ENCODE data around the gene MCOLN2.
A peak's percentile ranks its signal among the peaks of the same experiment; 100 is the strongest.

MCOLN2 gene

DNA sequence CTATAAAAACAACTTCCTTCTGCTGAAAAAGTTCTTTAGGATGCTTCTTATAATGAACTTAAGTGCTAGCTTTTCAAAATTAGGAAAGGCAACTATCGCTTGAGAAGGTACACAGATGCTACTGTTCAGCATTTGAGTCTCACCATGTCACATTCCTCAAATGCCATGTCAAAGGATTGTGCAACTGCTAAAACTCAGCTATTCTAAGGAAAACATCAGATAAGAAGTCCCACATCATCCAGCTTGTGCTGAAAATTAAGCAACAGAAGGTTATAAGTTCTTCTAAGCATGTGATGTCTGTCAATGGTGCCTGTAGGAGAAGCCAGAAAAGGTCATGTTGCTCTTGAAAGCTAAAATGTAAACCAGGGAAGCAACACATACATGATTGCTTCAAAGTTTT, 36.5 kb downstream of the MCOLN2 start:
- H3K4me3 ChIP-seq (ENCODE audit: control insufficient read depth, low read depth, low read length) = no peak overlapping the region
- TF ChIP-seq, protein P1, sequence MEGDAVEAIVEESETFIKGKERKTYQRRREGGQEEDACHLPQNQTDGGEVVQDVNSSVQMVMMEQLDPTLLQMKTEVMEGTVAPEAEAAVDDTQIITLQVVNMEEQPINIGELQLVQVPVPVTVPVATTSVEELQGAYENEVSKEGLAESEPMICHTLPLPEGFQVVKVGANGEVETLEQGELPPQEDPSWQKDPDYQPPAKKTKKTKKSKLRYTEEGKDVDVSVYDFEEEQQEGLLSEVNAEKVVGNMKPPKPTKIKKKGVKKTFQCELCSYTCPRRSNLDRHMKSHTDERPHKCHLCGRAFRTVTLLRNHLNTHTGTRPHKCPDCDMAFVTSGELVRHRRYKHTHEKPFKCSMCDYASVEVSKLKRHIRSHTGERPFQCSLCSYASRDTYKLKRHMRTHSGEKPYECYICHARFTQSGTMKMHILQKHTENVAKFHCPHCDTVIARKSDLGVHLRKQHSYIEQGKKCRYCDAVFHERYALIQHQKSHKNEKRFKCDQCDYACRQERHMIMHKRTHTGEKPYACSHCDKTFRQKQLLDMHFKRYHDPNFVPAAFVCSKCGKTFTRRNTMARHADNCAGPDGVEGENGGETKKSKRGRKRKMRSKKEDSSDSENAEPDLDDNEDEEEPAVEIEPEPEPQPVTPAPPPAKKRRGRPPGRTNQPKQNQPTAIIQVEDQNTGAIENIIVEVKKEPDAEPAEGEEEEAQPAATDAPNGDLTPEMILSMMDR (conservative IDR thresholded peaks at IDR 0.05; ENCODE audit: control insufficient read depth, insufficient read depth, low read depth, low read length) = no peak
- DNase-seq (ENCODE audit: low read depth) = peak; percentile 46

DNA sequence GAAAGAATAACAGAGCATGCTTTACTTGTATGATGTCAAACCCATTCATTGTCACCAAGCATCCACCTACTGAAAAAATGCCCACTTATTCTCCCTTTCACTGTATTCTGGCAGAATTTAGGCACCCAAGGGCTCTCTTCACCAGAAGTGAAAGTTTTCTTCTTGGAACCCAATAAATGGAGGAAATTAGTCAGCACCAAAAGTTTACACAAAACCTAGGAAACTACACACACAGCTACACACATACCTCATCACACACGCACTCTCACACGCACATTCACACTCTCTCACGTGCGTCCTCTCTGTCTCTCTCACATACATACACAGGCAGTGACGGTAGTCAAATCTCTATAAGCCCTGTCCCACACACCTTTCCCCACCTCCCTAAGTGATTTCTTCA, 37.6 kb downstream of the MCOLN2 start:
- no peak overlapping the region for H3K4me3 ChIP-seq (ENCODE audit: control insufficient read depth, low read depth, low read length)
- DNase-seq (ENCODE audit: low read depth) = no peak
- TF ChIP-seq, protein P1 (conservative IDR thresholded peaks at IDR 0.05; ENCODE audit: control insufficient read depth, insufficient read depth, low read depth, low read length) = no peak

DNA sequence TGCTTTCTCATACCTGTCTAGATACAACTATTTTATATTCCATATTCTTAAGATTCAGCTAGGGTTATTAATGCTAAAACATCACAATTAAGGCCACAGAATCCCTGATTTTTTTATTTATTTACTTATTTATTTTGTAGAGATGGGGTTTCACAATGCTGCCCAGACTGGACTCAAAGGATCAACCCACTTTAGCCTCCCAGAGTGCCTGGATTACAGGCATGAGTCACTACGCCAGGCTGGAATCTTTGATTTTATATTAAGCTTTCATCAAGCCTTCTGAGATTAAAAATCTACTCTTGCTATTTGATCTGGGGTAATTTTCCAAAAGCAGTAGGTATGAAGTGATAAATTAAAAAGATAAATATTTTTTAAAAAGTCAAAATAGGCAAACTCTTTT, 38.9 kb downstream of the MCOLN2 start:
- TF ChIP-seq, protein P1 (conservative IDR thresholded peaks at IDR 0.05; ENCODE audit: control insufficient read depth, insufficient read depth, low read depth, low read length) = no peak
- H3K4me3 ChIP-seq (ENCODE audit: control insufficient read depth, low read depth, low read length) = no peak overlapping the region
- DNase-seq (ENCODE audit: low read depth) = peak; percentile 14

DNA sequence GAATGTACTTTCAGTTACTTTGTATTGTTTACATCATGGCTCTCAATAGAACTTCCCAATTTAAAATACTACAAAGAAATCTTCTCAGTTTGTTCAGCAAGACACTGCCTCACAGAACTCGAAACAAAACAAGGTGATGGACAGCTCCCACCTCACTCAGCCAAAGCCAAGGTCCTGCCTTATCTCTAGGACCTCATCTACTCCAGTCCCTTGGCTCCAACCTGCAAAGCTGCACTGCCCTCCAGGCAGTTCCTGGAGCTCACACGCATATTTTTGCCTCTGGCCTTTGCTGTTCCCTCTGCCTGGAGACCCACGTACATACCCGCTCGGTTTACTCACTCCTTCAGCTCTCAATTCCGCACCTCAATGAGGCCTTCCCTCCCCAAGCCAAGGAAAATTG, 40.3 kb downstream of the MCOLN2 start:
- H3K4me3 ChIP-seq (ENCODE audit: control insufficient read depth, low read depth, low read length) = no peak overlapping the region
- no peak for DNase-seq (ENCODE audit: low read depth)
- TF ChIP-seq, protein P1 (conservative IDR thresholded peaks at IDR 0.05; ENCODE audit: control insufficient read depth, insufficient read depth, low read depth, low read length) = no peak

DNA sequence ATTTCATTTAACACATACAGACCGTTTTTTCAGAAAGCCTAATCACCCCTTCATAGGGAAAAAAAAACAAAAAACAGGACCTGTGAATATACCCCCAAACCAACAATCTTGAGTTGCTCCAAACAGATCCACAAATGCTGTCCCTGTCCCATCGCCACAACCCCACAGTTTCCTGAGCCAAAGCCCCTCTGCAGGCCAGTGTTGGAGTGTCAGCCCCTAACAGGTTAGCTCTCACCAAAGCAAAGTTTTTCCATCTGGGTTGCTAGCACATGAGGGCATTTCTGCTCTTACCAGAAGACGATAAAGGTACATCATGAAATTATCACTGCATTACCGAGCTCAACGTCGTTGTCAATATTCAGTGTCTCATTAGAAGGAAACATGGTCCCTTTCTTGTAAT, 40.8 kb downstream of the MCOLN2 start:
- no peak overlapping the region for H3K4me3 ChIP-seq (ENCODE audit: control insufficient read depth, low read depth, low read length)
- no peak for DNase-seq (ENCODE audit: low read depth)
- TF ChIP-seq, protein P1 (conservative IDR thresholded peaks at IDR 0.05; ENCODE audit: control insufficient read depth, insufficient read depth, low read depth, low read length) = no peak

DNA sequence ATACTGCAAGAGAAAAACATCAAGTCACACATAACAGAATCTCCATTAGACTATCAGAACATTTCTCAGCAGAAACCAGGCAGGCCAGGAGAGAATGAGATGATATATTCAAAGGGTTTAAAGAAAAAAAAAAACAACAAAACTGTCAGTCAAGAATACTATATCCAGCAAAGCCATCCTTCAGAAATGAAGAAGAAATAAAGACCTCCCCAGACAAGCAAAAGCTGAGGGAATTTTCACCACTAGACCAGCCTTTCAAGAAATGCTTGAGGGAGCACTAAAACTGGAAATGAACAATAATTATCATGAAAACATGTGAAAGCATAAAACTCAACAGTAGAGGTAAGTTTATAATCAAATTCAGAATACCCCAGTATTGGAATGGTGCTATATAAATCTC, 47.2 kb downstream of the MCOLN2 start:
- TF ChIP-seq, protein P1 (conservative IDR thresholded peaks at IDR 0.05; ENCODE audit: control insufficient read depth, insufficient read depth, low read depth, low read length) = no peak
- no peak for DNase-seq (ENCODE audit: low read depth)
- no peak overlapping the region for H3K4me3 ChIP-seq (ENCODE audit: control insufficient read depth, low read depth, low read length)

Data from fibroblast of mammary gland (primary cell).